GM12878 (cell line): ENCODE measurements around the gene MMP24. TPM values are rescaled to one million over a fixed set of nuclear protein-coding genes. Genes with fewer than 3 reads are reported as not detected.

ENCODE experiments used
- ATAC-seq: fragments of 200-7000 bp; cut with Tn5 transposase; 3 replicates; pipeline ENCODE4 v1.9.1; 2020; ENCODE audit warnings: mild to moderate bottlenecking, moderate library complexity
- BruUV-seq: library from RNA; stranded (reverse); fragments of 400-500 nt; replicated peaks from 2 replicates; lab custom pipeline; 2021; lab: Mats Ljungman, UMichigan
- CTCF ChIA-PET: fragments of 300-600 bp; sonication (Branson Sonifier 250); formaldehyde crosslinking; extraction: SDS; loops from one replicate; lab custom pipeline; 2021; ENCODE audit warnings: inconsistent platforms; lab: Yijun Ruan, JAX
- POLR2A ChIA-PET: fragments of 350-600 bp; formaldehyde crosslinking; extraction: SDS; loops from one replicate; lab custom pipeline; 2021; ENCODE audit warnings: inconsistent platforms; lab: Charles Lee
- RAD21 ChIA-PET: fragments of 300-600 bp; sonication (Branson Sonifier 250); formaldehyde crosslinking; loops from one replicate; lab custom pipeline; 2023; ENCODE audit warnings: antibody characterized with exemption; ENCODE audit not compliant: unreplicated experiment; lab: Charles Lee
- SMC1A ChIA-PET: fragments of 300-600 bp; sonication (Branson Sonifier 250); formaldehyde crosslinking; loops from one replicate; lab custom pipeline; 2023; ENCODE audit not compliant: unreplicated experiment, uncharacterized antibody; lab: Charles Lee
- DNase-seq: peaks from one replicate; pipeline ENCODE4 v3.0.0-alpha.2; 2011; ENCODE audit warnings: low read depth, low spot score
- FAIRE-seq: peaks from 3 replicates; lab custom pipeline; 2011; peaks lifted over from hg19 to GRCh38; lab: Jason Lieb, UNC
- H2AFZ ChIP-seq: 2 replicates; pipeline ENCODE4 v1.6.0; 2011; ENCODE audit warnings: low read depth, low read length, control low read depth; ENCODE audit not compliant: control insufficient read depth
- H3K27ac ChIP-seq: 2 replicates; pipeline ENCODE4 v1.5.1; 2011; ENCODE audit warnings: control low read depth; ENCODE audit not compliant: control insufficient read depth, insufficient read depth
- H3K27me3 ChIP-seq, 2 experiments: replicated peaks in 1 of 2; 2 replicates each; pipeline versions ENCODE4 v1.6.0 to v1.6.1; 2011; ENCODE audit warnings: low read length in 1 of 2; ENCODE audit not compliant: control insufficient read depth in 2 of 2, insufficient read depth in 2 of 2
- H3K36me3 ChIP-seq, 2 experiments: 2 replicates each; pipeline ENCODE4 v1.5.1; 2011; ENCODE audit warnings: low read length in 1 of 2; ENCODE audit not compliant: control insufficient read depth in 2 of 2, insufficient read depth in 2 of 2
- H3K4me1 ChIP-seq: 2 replicates; pipeline ENCODE4 v1.6.1; 2011; ENCODE audit warnings: mild to moderate bottlenecking, low read length, moderate library complexity, mixed read lengths; ENCODE audit not compliant: control insufficient read depth, insufficient read depth
- H3K4me2 ChIP-seq: 2 replicates; pipeline ENCODE4 v1.6.0; 2011; ENCODE audit warnings: control low read depth; ENCODE audit not compliant: control insufficient read depth, insufficient read depth
- H3K4me3 ChIP-seq: fragments of 200-600 bp; sonication (generic); 2 replicates; pipeline ENCODE4 v1.5.1; 2016
- H3K79me2 ChIP-seq: 2 replicates; pipeline ENCODE4 v1.6.0; 2011; ENCODE audit warnings: low read length; ENCODE audit not compliant: control insufficient read depth, insufficient read depth
- H3K9ac ChIP-seq: 2 replicates; pipeline ENCODE4 v1.8.0; 2011; ENCODE audit warnings: low read length, control low read depth, mixed read lengths; ENCODE audit not compliant: control insufficient read depth, insufficient read depth
- H3K9me3 ChIP-seq: replicated peaks from 3 replicates; pipeline ENCODE4 v1.5.1; 2011; ENCODE audit warnings: mild to moderate bottlenecking, low read length; ENCODE audit not compliant: control insufficient read depth, insufficient read depth
- H4K20me1 ChIP-seq: 2 replicates; pipeline ENCODE4 v1.6.0; 2011; ENCODE audit not compliant: control insufficient read depth, insufficient read depth
- ATF3 ChIP-seq: IDR thresholded peaks from 2 replicates; pipeline ENCODE4 v1.6.1; 2011; ENCODE audit warnings: low read depth, mild to moderate bottlenecking, low read length, moderate library complexity, borderline replicate concordance; ENCODE audit errors: extremely low read depth
- BRCA1 ChIP-seq: IDR thresholded peaks from 2 replicates; pipeline ENCODE4 v1.6.1; 2011; ENCODE audit warnings: low read depth, low read length, improper control_type of control experiment
- CHD4 ChIP-seq: fragments of 200-600 bp; sonication (generic); IDR thresholded peaks from 2 replicates; pipeline ENCODE4 v1.6.1; 2016; ENCODE audit warnings: mild to moderate bottlenecking
- EED ChIP-seq: sonication (generic); IDR thresholded peaks from 2 replicates; pipeline ENCODE4 v1.6.1; 2016; ENCODE audit warnings: antibody characterized with exemption, low read depth
- FOS ChIP-seq: IDR thresholded peaks from 3 replicates; pipeline ENCODE4 v1.6.1; 2011; ENCODE audit warnings: borderline replicate concordance; ENCODE audit not compliant: insufficient read length; ENCODE audit errors: extremely low read depth
- HDAC6 ChIP-seq: fragments of 200-600 bp; sonication (generic); IDR thresholded peaks from one replicate; pipeline ENCODE4 v1.8.0; 2017; ENCODE audit warnings: antibody characterized with exemption; ENCODE audit not compliant: unreplicated experiment
- MEF2A ChIP-seq: IDR thresholded peaks from 2 replicates; pipeline ENCODE4 v1.6.1; 2011; ENCODE audit warnings: low read depth, mild to moderate bottlenecking, low read length, moderate library complexity; ENCODE audit not compliant: insufficient read depth
- MYC ChIP-seq: IDR thresholded peaks from 2 replicates; pipeline ENCODE4 v1.6.1; 2011; ENCODE audit warnings: mild to moderate bottlenecking, low read length, moderate library complexity, inconsistent platforms; ENCODE audit not compliant: insufficient read depth, insufficient replicate concordance, insufficient read length, severe bottlenecking
- RAD51 ChIP-seq: fragments of 450-650 bp; IDR thresholded peaks from 2 replicates; pipeline ENCODE4 v1.6.1; 2016; ENCODE audit warnings: moderate library complexity, mild to moderate bottlenecking, inconsistent platforms
- SMARCA5 ChIP-seq: fragments of 450-650 bp; IDR thresholded peaks from 2 replicates; pipeline ENCODE4 v1.6.1; 2017; ENCODE audit warnings: mild to moderate bottlenecking
- STAT3 ChIP-seq: IDR thresholded peaks from 2 replicates; pipeline ENCODE4 v1.6.1; 2011; ENCODE audit warnings: low read depth, low read length, improper control_type of control experiment
- SUPT20H ChIP-seq: IDR thresholded peaks from 2 replicates; pipeline ENCODE4 v1.6.1; 2011; ENCODE audit warnings: low read depth, mild to moderate bottlenecking, low read length, moderate library complexity, borderline replicate concordance; ENCODE audit not compliant: control insufficient read depth
- ZNF274 ChIP-seq: IDR thresholded peaks from one replicate; pipeline ENCODE4 v1.8.0; 2011; ENCODE audit not compliant: insufficient read length, insufficient read depth
- WGBS: methylation state at CpG from one replicate; pipeline ENCODE4 v1.1.6; 2016; ENCODE audit warnings: low lambda C conversion rate; ENCODE audit not compliant: insufficient replicate concordance, insufficient coverage; ENCODE audit errors: missing lambda C conversion rate; 5-methylcytosine and 5-hydroxymethylcytosine counted together
- in situ Hi-C: fragments of 300-500 bp; cut with MboI; formaldehyde crosslinking; loops from 9 replicates; pipeline ENCODE4 v1.14.3; 2018; ENCODE audit warnings: mixed read lengths
- intact Hi-C: fragments of 100-400 bp; cut with micrococcal nuclease; formaldehyde crosslinking; loops from one replicate; pipeline ENCODE4 v1.14.2; 2022; ENCODE audit not compliant: unreplicated experiment
- polyA plus RNA-seq, 11 experiments: library from polyadenylated mRNA; depleted of rRNA in 4 of 11; unstranded in 6 of 11; stranded (reverse) in 5 of 11; fragments of >200 nt; fragmentation: Nextera tagmentation in 4 of 11; fragmentation: Illumina TruSeq in 1 of 11; extraction: Ambion mirVana in 4 of 11; extraction: Trizol in 1 of 11; gene quantifications; 1 replicate in 1 of 11; 2 replicates in 10 of 11; pipeline versions ENCODE4 v1.2.1 to v1.2.3, GENCODE V29; 2011 to 2016; ENCODE audit warnings: inconsistent platforms in 2 of 11, missing spikeins in 2 of 11, low read depth in 1 of 11
- total RNA-seq, 4 experiments: library from RNA; depleted of rRNA in 3 of 4; stranded (reverse); fragments of >200 nt in 3 of 4; fragmentation: Illumina TruSeq in 1 of 4; extraction: Trizol in 1 of 4; gene quantifications; 2 replicates each; pipeline versions ENCODE4 v1.2.1 to v1.2.3, GENCODE V29; 2013 to 2021
- TF ChIP-seq, protein P1 (sequence below): IDR thresholded peaks from 2 replicates; pipeline ENCODE4 v1.6.1; 2012; ENCODE audit warnings: low read length, inconsistent platforms
- TF ChIP-seq, protein P2 (sequence below): IDR thresholded peaks from 2 replicates; pipeline ENCODE4 v1.6.1; 2012; ENCODE audit warnings: improper control_type of control experiment, low read depth, low read length; ENCODE audit not compliant: insufficient replicate concordance

MMP24 gene
- total and polyA plus RNA-seq, 10 of the 15 experiments (the other 5 are each of a cell fraction or from before 2014, with no cell fraction given): 0.01 to 0.11 (median 0.04) TPM; not detected in 5

- ChIA-PET POLR2A (no interaction called here), CTCF (interaction anchor here (2.6 kb wide), 1 partner anchor 11 kb away, joined by 13 read pairs; no protein-coding TSS in a partner anchor), RAD21 (no interaction called here), SMC1A (no interaction called here)
- Histone ChIP-seq H3K9ac (no peak overlapping the region), H3K9me3 (no peaks in the 10 kb centered on the region), H4K20me1 (no peaks in the 10 kb centered on the region), H3K27ac (no peak overlapping the region), H3K4me2 (no peak overlapping the region), H2AFZ (no peak overlapping the region), H3K36me3 (peaks cover 0 to 2% of the 10 kb centered on the region in 2 experiments; a peak in 1 of 4 replicates), H3K79me2 (no peaks in the 10 kb centered on the region), H3K27me3 (no peaks in the 10 kb centered on the region), H3K4me3 (no peak overlapping the region), H3K4me1 (no peaks in the 10 kb centered on the region)
- intact Hi-C loops (no loop called here), in situ Hi-C loops (no loop called here)
- no TSS peak for BruUV-seq
- DNase-seq (no peak), FAIRE-seq (no peak), ATAC-seq (no peak)
- 100% methylated on average over 5 of the region's 5 CpGs for WGBS
- no peak for TF ChIP-seq CHD4
- no peak for TF ChIP-seq ATF3
- TF ChIP-seq BRCA1: no peak
- TF ChIP-seq MYC: no peak
- no peak for TF ChIP-seq STAT3
- TF ChIP-seq MEF2A: no peak
- no peak for TF ChIP-seq HDAC6
- TF ChIP-seq, protein P1, sequence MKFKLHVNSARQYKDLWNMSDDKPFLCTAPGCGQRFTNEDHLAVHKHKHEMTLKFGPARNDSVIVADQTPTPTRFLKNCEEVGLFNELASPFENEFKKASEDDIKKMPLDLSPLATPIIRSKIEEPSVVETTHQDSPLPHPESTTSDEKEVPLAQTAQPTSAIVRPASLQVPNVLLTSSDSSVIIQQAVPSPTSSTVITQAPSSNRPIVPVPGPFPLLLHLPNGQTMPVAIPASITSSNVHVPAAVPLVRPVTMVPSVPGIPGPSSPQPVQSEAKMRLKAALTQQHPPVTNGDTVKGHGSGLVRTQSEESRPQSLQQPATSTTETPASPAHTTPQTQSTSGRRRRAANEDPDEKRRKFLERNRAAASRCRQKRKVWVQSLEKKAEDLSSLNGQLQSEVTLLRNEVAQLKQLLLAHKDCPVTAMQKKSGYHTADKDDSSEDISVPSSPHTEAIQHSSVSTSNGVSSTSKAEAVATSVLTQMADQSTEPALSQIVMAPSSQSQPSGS: no peak
- no peak for TF ChIP-seq ZNF274
- no peak for TF ChIP-seq SMARCA5
- TF ChIP-seq RAD51: no peak
- TF ChIP-seq, protein P2, sequence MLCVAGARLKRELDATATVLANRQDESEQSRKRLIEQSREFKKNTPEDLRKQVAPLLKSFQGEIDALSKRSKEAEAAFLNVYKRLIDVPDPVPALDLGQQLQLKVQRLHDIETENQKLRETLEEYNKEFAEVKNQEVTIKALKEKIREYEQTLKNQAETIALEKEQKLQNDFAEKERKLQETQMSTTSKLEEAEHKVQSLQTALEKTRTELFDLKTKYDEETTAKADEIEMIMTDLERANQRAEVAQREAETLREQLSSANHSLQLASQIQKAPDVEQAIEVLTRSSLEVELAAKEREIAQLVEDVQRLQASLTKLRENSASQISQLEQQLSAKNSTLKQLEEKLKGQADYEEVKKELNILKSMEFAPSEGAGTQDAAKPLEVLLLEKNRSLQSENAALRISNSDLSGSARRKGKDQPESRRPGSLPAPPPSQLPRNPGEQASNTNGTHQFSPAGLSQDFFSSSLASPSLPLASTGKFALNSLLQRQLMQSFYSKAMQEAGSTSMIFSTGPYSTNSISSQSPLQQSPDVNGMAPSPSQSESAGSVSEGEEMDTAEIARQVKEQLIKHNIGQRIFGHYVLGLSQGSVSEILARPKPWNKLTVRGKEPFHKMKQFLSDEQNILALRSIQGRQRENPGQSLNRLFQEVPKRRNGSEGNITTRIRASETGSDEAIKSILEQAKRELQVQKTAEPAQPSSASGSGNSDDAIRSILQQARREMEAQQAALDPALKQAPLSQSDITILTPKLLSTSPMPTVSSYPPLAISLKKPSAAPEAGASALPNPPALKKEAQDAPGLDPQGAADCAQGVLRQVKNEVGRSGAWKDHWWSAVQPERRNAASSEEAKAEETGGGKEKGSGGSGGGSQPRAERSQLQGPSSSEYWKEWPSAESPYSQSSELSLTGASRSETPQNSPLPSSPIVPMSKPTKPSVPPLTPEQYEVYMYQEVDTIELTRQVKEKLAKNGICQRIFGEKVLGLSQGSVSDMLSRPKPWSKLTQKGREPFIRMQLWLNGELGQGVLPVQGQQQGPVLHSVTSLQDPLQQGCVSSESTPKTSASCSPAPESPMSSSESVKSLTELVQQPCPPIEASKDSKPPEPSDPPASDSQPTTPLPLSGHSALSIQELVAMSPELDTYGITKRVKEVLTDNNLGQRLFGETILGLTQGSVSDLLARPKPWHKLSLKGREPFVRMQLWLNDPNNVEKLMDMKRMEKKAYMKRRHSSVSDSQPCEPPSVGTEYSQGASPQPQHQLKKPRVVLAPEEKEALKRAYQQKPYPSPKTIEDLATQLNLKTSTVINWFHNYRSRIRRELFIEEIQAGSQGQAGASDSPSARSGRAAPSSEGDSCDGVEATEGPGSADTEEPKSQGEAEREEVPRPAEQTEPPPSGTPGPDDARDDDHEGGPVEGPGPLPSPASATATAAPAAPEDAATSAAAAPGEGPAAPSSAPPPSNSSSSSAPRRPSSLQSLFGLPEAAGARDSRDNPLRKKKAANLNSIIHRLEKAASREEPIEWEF: no peak
- no peak for TF ChIP-seq EED
- no peak for TF ChIP-seq FOS
- TF ChIP-seq SUPT20H: no peak
These were observed 92.8 kb downstream of the MMP24 start for GRCh38 chr20:35319192-35319870.
